Testis (tissue), 3 donors: ENCODE data around the gene DCLK2. TPM values are rescaled to one million over a fixed set of nuclear protein-coding genes. Genes with fewer than 3 reads are reported as not detected.
A peak's percentile ranks its signal among the peaks of the same experiment; 100 is the strongest.

Experiments used
- DNase-seq: peaks from one replicate; pipeline ENCODE4 v3.0.0-alpha.2; 2019
- H3K27ac ChIP-seq, 2 donors: fragments of 200-600 bp; sonication (generic); one replicate each; pipeline ENCODE4 v1.5.1; 2019
- H3K27me3 ChIP-seq: fragments of 200-600 bp; sonication (generic); one replicate; pipeline ENCODE4 v1.5.1; 2019
- H3K36me3 ChIP-seq: fragments of 200-600 bp; sonication (generic); one replicate; pipeline ENCODE4 v1.5.1; 2017; ENCODE audit warnings: low read depth; ENCODE audit errors: missing control alignments
- H3K4me1 ChIP-seq: fragments of 200-600 bp; sonication (generic); one replicate; pipeline ENCODE4 v1.5.1; 2019
- H3K4me3 ChIP-seq, 2 donors: fragments of 200-600 bp; sonication (generic); one replicate each; pipeline ENCODE4 v1.5.1; 2017 to 2019
- H3K9me3 ChIP-seq: fragments of 200-600 bp; sonication (generic); one replicate; pipeline ENCODE4 v1.5.1; 2017
- CTCF ChIP-seq, 3 experiments: fragments of 450-650 bp in 2 of 3; fragments of 200-600 bp in 1 of 3; sonication (generic) in 1 of 3; IDR thresholded peaks; one replicate each; pipeline ENCODE4 v1.5.1; 2016 to 2019; ENCODE audit warnings: antibody characterized with exemption in 3 of 3, mild to moderate bottlenecking in 2 of 3, moderate library complexity in 1 of 3
- POLR2A ChIP-seq: fragments of 450-650 bp; IDR thresholded peaks from one replicate; pipeline ENCODE4 v1.6.1; 2017; ENCODE audit warnings: antibody characterized with exemption, mild to moderate bottlenecking, moderate library complexity
- WGBS, 2 donors: methylation state at CpG; one replicate each; pipeline ENCODE4 v1.1.5; 2018; 5-methylcytosine and 5-hydroxymethylcytosine counted together
- intact Hi-C: fragments of 100-400 bp; cut with DNase I; formaldehyde crosslinking; loops from one replicate; pipeline ENCODE4 v1.15.1; 2023; ENCODE audit warnings: low total_unique reads
- polyA plus RNA-seq: library from polyadenylated mRNA; stranded (reverse); fragments of 350-450 nt; fragmentation: Illumina TruSeq; extraction: RNeasy Lipid Tissue Mini Kit (QIAGEN cat#74804); gene quantifications from one replicate; pipeline ENCODE4 v1.2.3, GENCODE V29; 2014; ENCODE audit warnings: low read depth, low replicate concordance; ENCODE audit not compliant: insufficient read depth
- total RNA-seq, 2 donors: library from RNA; depleted of rRNA; stranded (reverse); fragments of >200 nt; gene quantifications; one replicate each; pipeline ENCODE4 v1.2.3, GENCODE V29; 2016

The DCLK2 gene
- total and polyA plus RNA-seq, 3 donors from 2014 or later, result 6.1 to 18.4 (median 14.8) TPM

GRCh38 chr4:150253965-150254630, 175.9 kb downstream of the DCLK2 start:
- no peak for TF ChIP-seq CTCF (IDR thresholded peaks at IDR 0.05)
- H3K4me3 ChIP-seq, result no peak overlapping the region
- H3K27ac ChIP-seq, result no peak overlapping the region
- no peaks in the 10 kb centered on the region for H3K4me1 ChIP-seq
- WGBS, 2 donors, result 92 to 94% methylated on average over 18 of the region's 18 CpGs
- no peaks in the 10 kb centered on the region for H3K9me3 ChIP-seq
- intact Hi-C loops, result no loop called here
- H3K36me3 ChIP-seq, result no peaks in the 10 kb centered on the region
- no peak for DNase-seq
- H3K27me3 ChIP-seq, result no peaks in the 10 kb centered on the region

- 26 to 63% methylated on average over 7 to 16 of the region's 16 CpGs for WGBS, 2 donors
- Histone ChIP-seq H3K27me3 (no peaks in the 10 kb centered on the region), H3K4me3 (no peak overlapping the region), H3K36me3 (no peaks in the 10 kb centered on the region), H3K27ac (no peak overlapping the region), H3K4me1 (no peaks in the 10 kb centered on the region), H3K9me3 (no peaks in the 10 kb centered on the region)
- DNase-seq, result no peak
- intact Hi-C loops, result no loop called here
- TF ChIP-seq CTCF (IDR thresholded peaks at IDR 0.05) (no peak), POLR2A (no peak)
These were observed 177.5 kb downstream of the DCLK2 start for GRCh38 chr4:150255610-150256224.

GRCh38 chr4:150256225-150256620, 178.0 kb downstream of the DCLK2 start:
- Histone ChIP-seq H3K4me1 (no peaks in the 10 kb centered on the region), H3K36me3 (no peaks in the 10 kb centered on the region), H3K27ac (peak overlapping the region in 1 of 2 donors; percentile 19), H3K27me3 (no peaks in the 10 kb centered on the region), H3K4me3 (no peak overlapping the region), H3K9me3 (no peaks in the 10 kb centered on the region)
- DNase-seq, result no peak
- WGBS, 2 donors, result 62 to 78% methylated on average over 10 to 23 of the region's 23 CpGs
- no peak for TF ChIP-seq CTCF (IDR thresholded peaks at IDR 0.05)
- no peak for TF ChIP-seq POLR2A
- intact Hi-C loops, result no loop called here

- TF ChIP-seq POLR2A (no peak), CTCF (IDR thresholded peaks at IDR 0.05) (no peak)
- Histone ChIP-seq H3K9me3 (no peaks in the 10 kb centered on the region), H3K4me3 (no peak overlapping the region), H3K36me3 (no peaks in the 10 kb centered on the region), H3K27ac (no peak overlapping the region), H3K27me3 (no peaks in the 10 kb centered on the region), H3K4me1 (no peaks in the 10 kb centered on the region)
- intact Hi-C loops, result no loop called here
- no peak for DNase-seq
- 89 to 92% methylated on average over 16 to 25 of the region's 25 CpGs for WGBS, 2 donors
These were observed 178.8 kb downstream of the DCLK2 start for GRCh38 chr4:150256841-150257730.
